ENCODE data around the gene LRRC34. TPM values are rescaled to one million over a fixed set of nuclear protein-coding genes. Genes with fewer than 3 reads are reported as not detected.

The LRRC34 gene
- total RNA-seq, 1 donor from 2014 or later, result 7.0 TPM

DNA sequence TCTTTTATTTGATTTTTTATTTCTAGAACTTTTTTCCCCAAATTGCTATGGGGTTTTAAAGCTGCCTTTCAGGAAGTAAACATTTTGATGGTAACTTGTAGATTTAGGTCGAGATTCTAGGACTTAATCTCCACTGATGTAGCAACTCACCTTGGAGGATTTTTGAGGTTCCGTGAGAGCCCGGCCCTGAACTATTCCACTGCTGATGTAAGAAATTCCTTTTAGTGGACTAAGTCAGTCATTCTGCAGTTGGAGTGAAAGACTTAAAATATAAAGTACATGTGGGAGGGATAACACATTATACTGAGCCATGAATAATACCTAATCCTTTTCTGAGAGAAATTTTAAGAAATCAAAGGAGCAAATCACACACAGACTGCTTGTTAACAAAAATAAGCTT lies 12.6 kb upstream of the LRRC34 start:
- peaks cover 3% of the 10 kb centered on the region for H3K27me3 Mint-ChIP-seq
- H3K27ac Mint-ChIP-seq, result no peak overlapping the region
- no peak overlapping the region for H3K4me3 Mint-ChIP-seq (ENCODE audit: low read depth)
- no peaks in the 10 kb centered on the region for H3K9me3 Mint-ChIP-seq (ENCODE audit: low read depth)
- DNase-seq (ENCODE audit: low spot score, unreplicated experiment), result no peak
- no peaks in the 10 kb centered on the region for H3K36me3 Mint-ChIP-seq (ENCODE audit: insufficient read depth)
- TF ChIP-seq, protein P1, sequence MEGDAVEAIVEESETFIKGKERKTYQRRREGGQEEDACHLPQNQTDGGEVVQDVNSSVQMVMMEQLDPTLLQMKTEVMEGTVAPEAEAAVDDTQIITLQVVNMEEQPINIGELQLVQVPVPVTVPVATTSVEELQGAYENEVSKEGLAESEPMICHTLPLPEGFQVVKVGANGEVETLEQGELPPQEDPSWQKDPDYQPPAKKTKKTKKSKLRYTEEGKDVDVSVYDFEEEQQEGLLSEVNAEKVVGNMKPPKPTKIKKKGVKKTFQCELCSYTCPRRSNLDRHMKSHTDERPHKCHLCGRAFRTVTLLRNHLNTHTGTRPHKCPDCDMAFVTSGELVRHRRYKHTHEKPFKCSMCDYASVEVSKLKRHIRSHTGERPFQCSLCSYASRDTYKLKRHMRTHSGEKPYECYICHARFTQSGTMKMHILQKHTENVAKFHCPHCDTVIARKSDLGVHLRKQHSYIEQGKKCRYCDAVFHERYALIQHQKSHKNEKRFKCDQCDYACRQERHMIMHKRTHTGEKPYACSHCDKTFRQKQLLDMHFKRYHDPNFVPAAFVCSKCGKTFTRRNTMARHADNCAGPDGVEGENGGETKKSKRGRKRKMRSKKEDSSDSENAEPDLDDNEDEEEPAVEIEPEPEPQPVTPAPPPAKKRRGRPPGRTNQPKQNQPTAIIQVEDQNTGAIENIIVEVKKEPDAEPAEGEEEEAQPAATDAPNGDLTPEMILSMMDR (IDR thresholded peaks at IDR 0.05; ENCODE audit: unreplicated experiment), result no peak
- H3K4me1 Mint-ChIP-seq (ENCODE audit: low read depth), result no peaks in the 10 kb centered on the region

DNA sequence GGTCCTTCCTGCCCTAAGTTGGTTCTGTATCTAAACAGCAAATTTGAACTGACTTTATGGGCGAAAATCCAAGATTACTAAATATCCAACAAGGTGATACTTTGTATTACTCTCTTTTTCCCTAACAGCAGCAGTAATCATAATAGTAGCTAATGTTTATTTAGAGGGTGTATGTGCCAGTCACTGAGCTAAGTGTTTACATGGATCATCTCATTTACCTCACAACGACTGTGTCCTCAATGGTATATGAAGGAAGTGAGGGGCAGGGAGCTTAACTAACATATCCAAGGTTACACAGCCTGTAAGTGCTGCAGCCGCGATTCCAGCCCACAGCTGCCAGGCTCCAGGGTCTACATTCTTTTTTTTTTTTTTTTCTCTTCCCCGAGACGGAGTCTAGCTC lies 10.3 kb upstream of the LRRC34 start:
- H3K36me3 Mint-ChIP-seq (ENCODE audit: insufficient read depth), result no peaks in the 10 kb centered on the region
- no peak overlapping the region for H3K4me3 Mint-ChIP-seq (ENCODE audit: low read depth)
- H3K4me1 Mint-ChIP-seq (ENCODE audit: low read depth), result no peaks in the 10 kb centered on the region
- H3K9me3 Mint-ChIP-seq (ENCODE audit: low read depth), result no peaks in the 10 kb centered on the region
- TF ChIP-seq, protein P1 (IDR thresholded peaks at IDR 0.05; ENCODE audit: unreplicated experiment), result no peak
- DNase-seq (ENCODE audit: low spot score, unreplicated experiment), result no peak
- no peak overlapping the region for H3K27ac Mint-ChIP-seq
- H3K27me3 Mint-ChIP-seq, result peaks cover 7% of the 10 kb centered on the region

DNA sequence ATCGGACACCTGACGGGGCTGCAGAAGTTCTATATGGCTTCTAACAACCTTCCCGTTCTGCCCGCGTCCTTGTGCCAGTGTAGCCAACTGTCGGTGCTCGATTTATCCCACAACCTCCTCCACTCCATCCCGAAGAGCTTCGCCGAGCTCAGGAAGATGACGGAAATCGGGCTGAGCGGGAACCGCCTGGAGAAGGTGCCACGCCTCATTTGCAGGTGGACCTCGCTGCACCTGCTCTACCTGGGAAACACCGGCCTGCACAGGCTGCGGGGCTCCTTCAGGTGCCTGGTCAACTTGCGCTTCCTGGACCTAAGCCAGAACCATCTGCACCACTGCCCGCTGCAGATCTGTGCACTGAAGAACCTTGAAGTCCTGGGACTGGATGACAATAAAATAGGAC lies 9.8 kb upstream of the LRRC34 start:
- TF ChIP-seq, protein P1 (IDR thresholded peaks at IDR 0.05; ENCODE audit: unreplicated experiment), result no peak
- Mint-ChIP-seq H3K27ac (no peak overlapping the region), H3K27me3 (peaks cover 10% of the 10 kb centered on the region), H3K9me3 (ENCODE audit: low read depth) (no peaks in the 10 kb centered on the region), H3K4me1 (ENCODE audit: low read depth) (no peaks in the 10 kb centered on the region), H3K36me3 (ENCODE audit: insufficient read depth) (no peaks in the 10 kb centered on the region), H3K4me3 (ENCODE audit: low read depth) (no peak overlapping the region)
- DNase-seq (ENCODE audit: low spot score, unreplicated experiment), result no peak

DNA sequence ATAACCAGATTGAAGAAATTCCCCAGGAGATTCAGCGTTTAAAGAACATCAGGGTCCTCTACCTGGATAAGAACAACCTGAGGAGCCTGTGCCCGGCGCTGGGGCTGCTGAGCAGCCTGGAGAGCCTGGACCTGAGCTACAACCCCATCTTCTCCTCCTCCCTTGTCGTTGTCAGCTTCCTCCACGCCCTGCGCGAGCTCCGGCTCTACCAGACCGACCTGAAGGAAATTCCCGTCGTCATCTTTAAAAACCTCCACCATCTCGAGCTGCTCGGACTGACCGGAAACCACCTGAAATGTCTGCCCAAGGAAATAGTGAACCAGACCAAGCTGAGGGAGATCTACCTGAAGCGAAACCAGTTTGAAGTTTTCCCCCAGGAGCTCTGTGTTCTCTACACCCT lies 9.4 kb upstream of the LRRC34 start:
- Mint-ChIP-seq H3K4me3 (ENCODE audit: low read depth) (no peak overlapping the region), H3K27me3 (peaks cover 11% of the 10 kb centered on the region), H3K4me1 (ENCODE audit: low read depth) (no peaks in the 10 kb centered on the region), H3K9me3 (ENCODE audit: low read depth) (no peaks in the 10 kb centered on the region), H3K36me3 (ENCODE audit: insufficient read depth) (no peaks in the 10 kb centered on the region), H3K27ac (no peak overlapping the region)
- no peak for DNase-seq (ENCODE audit: low spot score, unreplicated experiment)
- TF ChIP-seq, protein P1 (IDR thresholded peaks at IDR 0.05; ENCODE audit: unreplicated experiment), result no peak

DNA sequence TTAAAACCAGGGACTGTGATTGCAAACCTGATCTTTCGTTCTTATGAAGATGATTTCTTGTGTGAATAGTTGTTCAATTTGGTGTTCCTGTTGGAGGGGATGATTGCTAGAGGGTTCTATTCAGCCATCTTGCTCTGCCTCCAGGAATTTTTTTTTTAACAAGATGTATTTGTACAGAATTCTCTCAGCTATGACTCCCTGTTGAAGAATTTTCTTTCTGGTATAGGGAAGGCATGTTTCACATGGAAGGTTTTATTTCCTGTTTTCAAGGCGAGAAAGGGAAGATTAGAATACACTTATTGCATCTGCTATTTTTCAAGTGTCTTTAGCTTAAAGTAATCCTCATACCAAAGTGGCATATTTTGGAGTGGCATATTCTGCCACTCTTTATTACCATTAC lies 5.6 kb upstream of the LRRC34 start:
- Mint-ChIP-seq H3K4me3 (ENCODE audit: low read depth) (no peak overlapping the region), H3K27ac (no peak overlapping the region), H3K9me3 (ENCODE audit: low read depth) (peaks cover 6% of the 10 kb centered on the region), H3K36me3 (ENCODE audit: insufficient read depth) (no peaks in the 10 kb centered on the region), H3K4me1 (ENCODE audit: low read depth) (peaks cover 1% of the 10 kb centered on the region), H3K27me3 (peaks cover 11% of the 10 kb centered on the region)
- DNase-seq (ENCODE audit: low spot score, unreplicated experiment), result no peak
- TF ChIP-seq, protein P1 (IDR thresholded peaks at IDR 0.05; ENCODE audit: unreplicated experiment), result no peak
